SK-N-SH (cell line): ENCODE measurements around the gene RAI14. TPM values are rescaled to one million over a fixed set of nuclear protein-coding genes. Genes with fewer than 3 reads are reported as not detected.

Experiments used
- CTCF ChIA-PET: fragments of 300-600, 350-600 bp; formaldehyde crosslinking; extraction: SDS; loops from one replicate; lab custom pipeline; 2021; lab: Yijun Ruan, JAX
- POLR2A ChIA-PET: fragments of 350-600 bp; sonication (Branson Sonifier 250); formaldehyde crosslinking; extraction: SDS; loops from one replicate; lab custom pipeline; 2020; ENCODE audit warnings: antibody characterized with exemption, inconsistent platforms; lab: Yijun Ruan, JAX
- DNase-seq: peaks from one replicate; pipeline ENCODE4 v3.0.0; 2012
- H2AFZ ChIP-seq: fragments of 200-600 bp; sonication (generic); 2 replicates; pipeline ENCODE4 v1.8.1; 2016; ENCODE audit warnings: antibody characterized with exemption, mild to moderate bottlenecking, low read depth
- H3F3A ChIP-seq: fragments of 200-600 bp; sonication (generic); replicated peaks from 2 replicates; pipeline ENCODE3; 2016; ENCODE audit warnings: antibody characterized with exemption, mild to moderate bottlenecking; ENCODE audit not compliant: insufficient read depth
- H3K27ac ChIP-seq, 2 experiments: fragments of 200-500 bp in 1 of 2; fragments of 200-600 bp in 1 of 2; sonication (Bioruptor generic) in 1 of 2; sonication (generic), shearing (Covaris generic) in 1 of 2; 2 replicates each; pipeline versions ENCODE4 v1.5.1 to v1.6.1; 2014 to 2016; ENCODE audit warnings: low read depth in 2 of 2, inconsistent platforms in 1 of 2, low read length in 1 of 2, mild to moderate bottlenecking in 1 of 2, mixed read lengths in 1 of 2
- H3K27me3 ChIP-seq: fragments of 200-600 bp; sonication (generic), shearing (Covaris generic); 2 replicates; pipeline ENCODE4 v1.6.1; 2016; ENCODE audit warnings: mixed run types; ENCODE audit not compliant: insufficient read depth
- H3K36me3 ChIP-seq, 2 experiments: fragments of 200-500 bp in 1 of 2; fragments of 200-600 bp in 1 of 2; sonication (Bioruptor generic) in 1 of 2; sonication (generic) in 1 of 2; replicated peaks in 1 of 2; 2 replicates each; pipeline versions ENCODE3 to v1.5.1; 2014 to 2016; ENCODE audit warnings: low read length in 1 of 2, mild to moderate bottlenecking in 1 of 2; ENCODE audit not compliant: insufficient read depth in 2 of 2, control insufficient read depth in 1 of 2
- H3K4me1 ChIP-seq, 2 experiments: fragments of 200-500 bp in 1 of 2; fragments of 200-600 bp in 1 of 2; sonication (Bioruptor generic) in 1 of 2; sonication (generic), shearing (Covaris generic) in 1 of 2; 2 replicates each; pipeline versions ENCODE4 v1.5.1 to v1.6.1; 2014 to 2016; ENCODE audit warnings: low read depth in 1 of 2, low read length in 1 of 2, mixed run types in 1 of 2; ENCODE audit not compliant: insufficient read depth in 2 of 2, control insufficient read depth in 1 of 2
- H3K4me2 ChIP-seq: fragments of 200-600 bp; sonication (generic), shearing (Covaris generic); 2 replicates; pipeline ENCODE4 v1.6.1; 2017; ENCODE audit warnings: mixed run types
- H3K4me3 ChIP-seq, 2 experiments: fragments of 200-500 bp in 1 of 2; fragments of 200-600 bp in 1 of 2; sonication (Bioruptor generic) in 1 of 2; sonication (generic), shearing (Covaris generic) in 1 of 2; 2 replicates each; pipeline versions ENCODE4 v1.5.1 to v1.8.1; 2014 to 2016; ENCODE audit warnings: low read depth in 2 of 2, inconsistent platforms in 1 of 2, low read length in 1 of 2, mild to moderate bottlenecking in 1 of 2, mixed read lengths in 1 of 2, moderate library complexity in 1 of 2
- H3K79me2 ChIP-seq: fragments of 200-600 bp; sonication (generic); 2 replicates; pipeline ENCODE4 v1.8.1; 2017; ENCODE audit warnings: mild to moderate bottlenecking; ENCODE audit not compliant: insufficient read depth
- H3K9ac ChIP-seq: fragments of 200-600 bp; sonication (generic); 2 replicates; pipeline ENCODE4 v1.6.1; 2017; ENCODE audit warnings: mixed run types
- H3K9me2 ChIP-seq: fragments of 200-600 bp; sonication (generic); 2 replicates; pipeline ENCODE4 v1.6.1; 2017; ENCODE audit warnings: mixed run types
- H3K9me3 ChIP-seq: fragments of 200-600 bp; sonication (generic); 2 replicates; pipeline ENCODE4 v1.6.1; 2017; ENCODE audit warnings: mixed run types, mild to moderate bottlenecking, moderate library complexity
- H4K20me1 ChIP-seq: fragments of 200-600 bp; sonication (generic); 2 replicates; pipeline ENCODE4 v1.6.1; 2017; ENCODE audit warnings: mild to moderate bottlenecking, mixed run types; ENCODE audit not compliant: insufficient read depth
- EP300 ChIP-seq, 2 experiments: IDR thresholded peaks; 2 replicates each; pipeline versions ENCODE4 v1.4.0 to v1.6.1; 2012; ENCODE audit warnings: borderline replicate concordance in 1 of 2, low read depth in 1 of 2, low read length in 1 of 2
- EZH2phosphoT487 ChIP-seq: fragments of 200-600 bp; sonication (generic); IDR thresholded peaks from 2 replicates; pipeline ENCODE4 v1.6.1; 2017; ENCODE audit warnings: low read depth, mixed run types, mild to moderate bottlenecking, antibody characterized with exemption, moderate library complexity, borderline replicate concordance
- JUND ChIP-seq: IDR thresholded peaks from 2 replicates; pipeline ENCODE4 v1.4.0; 2012
- MEF2A ChIP-seq: IDR thresholded peaks from 2 replicates; pipeline ENCODE4 v1.4.0; 2012; ENCODE audit warnings: low read depth, borderline replicate concordance
- MXI1 ChIP-seq: IDR thresholded peaks from 2 replicates; pipeline ENCODE4 v1.6.1; 2012; ENCODE audit warnings: mild to moderate bottlenecking, low read depth, low read length, improper control_type of control experiment
- NFIC ChIP-seq: IDR thresholded peaks from 2 replicates; pipeline ENCODE4 v1.4.0; 2012; ENCODE audit warnings: borderline replicate concordance
- NRF1 ChIP-seq: IDR thresholded peaks from 2 replicates; pipeline ENCODE4 v1.6.1; 2012; ENCODE audit warnings: low read depth, mild to moderate bottlenecking, low read length
- RAD21 ChIP-seq: IDR thresholded peaks from 2 replicates; pipeline ENCODE4 v1.6.1; 2012; ENCODE audit warnings: mild to moderate bottlenecking, low read length
- RCOR1 ChIP-seq: fragments of 150-350 bp; IDR thresholded peaks from 2 replicates; pipeline ENCODE4 v1.6.1; 2017; ENCODE audit warnings: antibody characterized with exemption, low read length
- TAF1 ChIP-seq: IDR thresholded peaks from 2 replicates; pipeline ENCODE4 v1.6.1; 2012; ENCODE audit warnings: low read depth, mild to moderate bottlenecking, low read length, moderate library complexity, borderline replicate concordance
- TCF12 ChIP-seq: IDR thresholded peaks from 2 replicates; pipeline ENCODE4 v1.4.0; 2012
- USF1 ChIP-seq: IDR thresholded peaks from 2 replicates; pipeline ENCODE4 v1.4.0; 2012; ENCODE audit warnings: low read depth, borderline replicate concordance
- USF2 ChIP-seq: fragments of 150-350 bp; IDR thresholded peaks from 2 replicates; pipeline ENCODE4 v1.6.1; 2017; ENCODE audit warnings: antibody characterized with exemption, low read length, low read depth, borderline replicate concordance
- YY1 ChIP-seq: IDR thresholded peaks from 2 replicates; pipeline ENCODE4 v1.4.0; 2012; ENCODE audit warnings: low read depth, mild to moderate bottlenecking
- WGBS: methylation state at CpG from one replicate; pipeline ENCODE4 v1.1.6; 2017; ENCODE audit warnings: low lambda C conversion rate; 5-methylcytosine and 5-hydroxymethylcytosine counted together
- polyA plus RNA-seq, 3 experiments: library from polyadenylated mRNA; depleted of rRNA; stranded (reverse); fragments of >200 nt; gene quantifications; 2 replicates each; pipeline ENCODE4 v1.2.3, GENCODE V29; 2012
- TF ChIP-seq, protein P1 (sequence below): IDR thresholded peaks from 2 replicates; pipeline ENCODE4; 2012
- TF ChIP-seq, protein P2 (sequence below): fragments of 200-600 bp; sonication (generic); IDR thresholded peaks from 2 replicates; pipeline ENCODE4 v1.6.1; 2017; ENCODE audit warnings: antibody characterized with exemption, mild to moderate bottlenecking, moderate library complexity

Gene RAI14
- polyA plus RNA-seq, 1 of the 3 experiments (the other 2 are of a cell fraction) = 53.2 TPM

GRCh38 chr5:34787035-34787434, 130.9 kb downstream of the RAI14 start:
- no peak overlapping the region for H3K9ac ChIP-seq

GRCh38 chr5:34789021-34789531, 132.9 kb downstream of the RAI14 start:
- Histone ChIP-seq H3K27ac (peak overlapping the region in 1 of 2 experiments; percentile 74; a peak in 2 of 4 replicates), H3K9me2 (no peaks in the 10 kb centered on the region), H4K20me1 (no peaks in the 10 kb centered on the region), H3K4me2 (no peak overlapping the region), H3K9ac (no peak overlapping the region), H3K9me3 (no peaks in the 10 kb centered on the region), H2AFZ (no peak overlapping the region), H3F3A (peaks cover 26% of the 10 kb centered on the region), H3K79me2 (peaks cover 77% of the 10 kb centered on the region), H3K27me3 (no peaks in the 10 kb centered on the region), H3K36me3 (peaks cover 0 to 9% of the 10 kb centered on the region in 2 experiments), H3K4me1 (peaks cover 0 to 17% of the 10 kb centered on the region in 2 experiments; a peak in 3 of 4 replicates), H3K4me3 (no peak overlapping the region; a peak in 1 of 4 replicates)
- WGBS = 65% methylated on average over 4 of the region's 5 CpGs
- ChIA-PET POLR2A (no interaction called here), CTCF (no interaction called here)
- no peak for DNase-seq
- TF ChIP-seq JUND (peak; percentile 32; the same call in 1 of the 2 replicates), NFIC (peak; percentile 37), MEF2A (no peak)
- TF ChIP-seq, protein P1, sequence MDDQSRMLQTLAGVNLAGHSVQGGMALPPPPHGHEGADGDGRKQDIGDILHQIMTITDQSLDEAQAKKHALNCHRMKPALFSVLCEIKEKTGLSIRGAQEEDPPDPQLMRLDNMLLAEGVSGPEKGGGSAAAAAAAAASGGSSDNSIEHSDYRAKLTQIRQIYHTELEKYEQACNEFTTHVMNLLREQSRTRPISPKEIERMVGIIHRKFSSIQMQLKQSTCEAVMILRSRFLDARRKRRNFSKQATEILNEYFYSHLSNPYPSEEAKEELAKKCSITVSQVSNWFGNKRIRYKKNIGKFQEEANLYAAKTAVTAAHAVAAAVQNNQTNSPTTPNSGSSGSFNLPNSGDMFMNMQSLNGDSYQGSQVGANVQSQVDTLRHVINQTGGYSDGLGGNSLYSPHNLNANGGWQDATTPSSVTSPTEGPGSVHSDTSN = peak; percentile 35; the same call in 1 of the 2 replicates
- TF ChIP-seq, protein P2, sequence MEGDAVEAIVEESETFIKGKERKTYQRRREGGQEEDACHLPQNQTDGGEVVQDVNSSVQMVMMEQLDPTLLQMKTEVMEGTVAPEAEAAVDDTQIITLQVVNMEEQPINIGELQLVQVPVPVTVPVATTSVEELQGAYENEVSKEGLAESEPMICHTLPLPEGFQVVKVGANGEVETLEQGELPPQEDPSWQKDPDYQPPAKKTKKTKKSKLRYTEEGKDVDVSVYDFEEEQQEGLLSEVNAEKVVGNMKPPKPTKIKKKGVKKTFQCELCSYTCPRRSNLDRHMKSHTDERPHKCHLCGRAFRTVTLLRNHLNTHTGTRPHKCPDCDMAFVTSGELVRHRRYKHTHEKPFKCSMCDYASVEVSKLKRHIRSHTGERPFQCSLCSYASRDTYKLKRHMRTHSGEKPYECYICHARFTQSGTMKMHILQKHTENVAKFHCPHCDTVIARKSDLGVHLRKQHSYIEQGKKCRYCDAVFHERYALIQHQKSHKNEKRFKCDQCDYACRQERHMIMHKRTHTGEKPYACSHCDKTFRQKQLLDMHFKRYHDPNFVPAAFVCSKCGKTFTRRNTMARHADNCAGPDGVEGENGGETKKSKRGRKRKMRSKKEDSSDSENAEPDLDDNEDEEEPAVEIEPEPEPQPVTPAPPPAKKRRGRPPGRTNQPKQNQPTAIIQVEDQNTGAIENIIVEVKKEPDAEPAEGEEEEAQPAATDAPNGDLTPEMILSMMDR = peak; percentile 23; the same call in 1 of the 2 replicates

More at GRCh38 chr5:34787035-34787434, 130.9 kb downstream of the RAI14 start:
- no peaks in the 10 kb centered on the region for H3K9me2 ChIP-seq
- H3F3A ChIP-seq = peaks cover 29% of the 10 kb centered on the region
- peaks cover 75% of the 10 kb centered on the region for H3K79me2 ChIP-seq
- ChIA-PET POLR2A (no interaction called here), CTCF (no interaction called here)
- H3K4me1 ChIP-seq = peaks cover 0 to 12% of the 10 kb centered on the region in 2 experiments; a peak in 2 of 4 replicates
- no peaks in the 10 kb centered on the region for H3K9me3 ChIP-seq
- 77% methylated on average over 5 of the region's 6 CpGs for WGBS
- no peaks in the 10 kb centered on the region for H3K27me3 ChIP-seq
- DNase-seq = no peak
- peaks cover 0 to 22% of the 10 kb centered on the region in 2 experiments for H3K36me3 ChIP-seq
- H2AFZ ChIP-seq = no peak overlapping the region
- H3K4me3 ChIP-seq = no peak overlapping the region
- H3K27ac ChIP-seq = no peak overlapping the region
- no peaks in the 10 kb centered on the region for H4K20me1 ChIP-seq
- TF ChIP-seq USF1 = no peak
- no peak for TF ChIP-seq TAF1
- TF ChIP-seq EZH2phosphoT487 = no peak
- TF ChIP-seq USF2 = no peak
- no peak for TF ChIP-seq RCOR1
- TF ChIP-seq TCF12 = no peak
- no peak for TF ChIP-seq RAD21
- TF ChIP-seq MXI1 = no peak
- no peak for TF ChIP-seq YY1
- TF ChIP-seq, protein P1 = no peak
- TF ChIP-seq NRF1 = no peak
- TF ChIP-seq EP300 (IDR thresholded peaks at IDR 0.05; ENCODE audit: borderline replicate concordance in 1 of 2, low read depth in 1 of 2, low read length in 1 of 2) = no peak
- H3K4me2 ChIP-seq = no peak overlapping the region
